Colonic mucosa (tissue), 4 donors: ENCODE results near the gene IGF1. TPM values are rescaled to one million over a fixed set of nuclear protein-coding genes. Genes with fewer than 3 reads are reported as not detected.

ENCODE experiments used
- DNase-seq: peaks from one replicate; pipeline ENCODE4 v3.0.0-alpha.2; 2020
- H3K27ac ChIP-seq: fragments of 200-600 bp; one replicate; pipeline ENCODE4 v1.8.0; 2021
- H3K27me3 ChIP-seq: fragments of 200-600 bp; one replicate; pipeline ENCODE4 v1.8.0; 2021
- H3K36me3 ChIP-seq: fragments of 200-600 bp; one replicate; pipeline ENCODE4 v1.8.0; 2021
- H3K4me1 ChIP-seq: fragments of 200-600 bp; one replicate; pipeline ENCODE4 v1.8.0; 2021; ENCODE audit warnings: mild to moderate bottlenecking
- H3K4me3 ChIP-seq: fragments of 200-600 bp; one replicate; pipeline ENCODE4 v1.8.0; 2021
- H3K9ac ChIP-seq, 2 donors: one replicate each; pipeline ENCODE4 v1.7.0; 2013; ENCODE audit warnings: control low read depth in 2 of 2, low read depth in 2 of 2, low read length in 2 of 2
- H3K9me3 ChIP-seq: fragments of 200-600 bp; one replicate; pipeline ENCODE4 v1.8.0; 2021
- intact Hi-C: fragments of 100-400 bp; cut with DNase I; formaldehyde crosslinking; loops from one replicate; pipeline ENCODE4 v1.14.1; 2022
- total RNA-seq, 2 donors: library from RNA; stranded (reverse); fragmentation: NEBNext Ultra II Directional in 1 of 2; extraction: Animal tissue kit (Norgen Biotek cat#: 25700) in 1 of 2; gene quantifications; one replicate each; pipeline ENCODE4 v1.2.1, GENCODE V29; 2021
- TF ChIP-seq, protein P1 (sequence below): fragments of 200-600 bp; IDR thresholded peaks from one replicate; pipeline ENCODE4 v1.8.0; 2022; ENCODE audit warnings: antibody characterized with exemption, mild to moderate bottlenecking
- donor health status: healthy.
- donor health status: DM: no; HTN: no; CAD: no.
- donor health status: DM: no; HTN: no; CAD: no.

Gene IGF1
- total RNA-seq, 2 donors from 2014 or later = 1.6 to 3.2 TPM

DNA sequence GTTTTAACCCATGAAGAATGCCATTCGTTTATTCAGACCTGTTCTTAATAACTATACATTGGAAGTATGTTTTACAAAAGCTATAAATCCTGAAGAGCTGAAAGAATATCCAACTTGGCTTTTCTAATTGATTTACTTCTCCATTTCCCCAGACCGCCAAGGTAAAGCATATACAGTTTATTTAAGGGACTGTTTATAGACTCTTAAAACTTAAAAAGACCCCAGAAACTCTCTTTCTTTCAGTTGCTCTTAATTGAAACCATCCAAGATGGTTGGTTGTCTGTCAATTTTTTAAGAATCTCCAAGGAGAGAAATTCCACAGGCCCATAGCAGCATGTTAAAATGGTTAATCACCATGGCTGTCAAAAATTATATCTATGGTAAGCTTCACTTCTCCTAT, 8.8 kb downstream of the IGF1 start:
- H3K4me1 ChIP-seq = no peaks in the 10 kb centered on the region
- TF ChIP-seq, protein P1, sequence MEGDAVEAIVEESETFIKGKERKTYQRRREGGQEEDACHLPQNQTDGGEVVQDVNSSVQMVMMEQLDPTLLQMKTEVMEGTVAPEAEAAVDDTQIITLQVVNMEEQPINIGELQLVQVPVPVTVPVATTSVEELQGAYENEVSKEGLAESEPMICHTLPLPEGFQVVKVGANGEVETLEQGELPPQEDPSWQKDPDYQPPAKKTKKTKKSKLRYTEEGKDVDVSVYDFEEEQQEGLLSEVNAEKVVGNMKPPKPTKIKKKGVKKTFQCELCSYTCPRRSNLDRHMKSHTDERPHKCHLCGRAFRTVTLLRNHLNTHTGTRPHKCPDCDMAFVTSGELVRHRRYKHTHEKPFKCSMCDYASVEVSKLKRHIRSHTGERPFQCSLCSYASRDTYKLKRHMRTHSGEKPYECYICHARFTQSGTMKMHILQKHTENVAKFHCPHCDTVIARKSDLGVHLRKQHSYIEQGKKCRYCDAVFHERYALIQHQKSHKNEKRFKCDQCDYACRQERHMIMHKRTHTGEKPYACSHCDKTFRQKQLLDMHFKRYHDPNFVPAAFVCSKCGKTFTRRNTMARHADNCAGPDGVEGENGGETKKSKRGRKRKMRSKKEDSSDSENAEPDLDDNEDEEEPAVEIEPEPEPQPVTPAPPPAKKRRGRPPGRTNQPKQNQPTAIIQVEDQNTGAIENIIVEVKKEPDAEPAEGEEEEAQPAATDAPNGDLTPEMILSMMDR = no peak
- no peaks in the 10 kb centered on the region for H3K36me3 ChIP-seq
- intact Hi-C loops = no loop called here
- H3K27me3 ChIP-seq = no peaks in the 10 kb centered on the region
- no peak overlapping the region for H3K9ac ChIP-seq
- no peak overlapping the region for H3K4me3 ChIP-seq
- no peaks in the 10 kb centered on the region for H3K9me3 ChIP-seq
- DNase-seq = no peak
- H3K27ac ChIP-seq = no peak overlapping the region

DNA sequence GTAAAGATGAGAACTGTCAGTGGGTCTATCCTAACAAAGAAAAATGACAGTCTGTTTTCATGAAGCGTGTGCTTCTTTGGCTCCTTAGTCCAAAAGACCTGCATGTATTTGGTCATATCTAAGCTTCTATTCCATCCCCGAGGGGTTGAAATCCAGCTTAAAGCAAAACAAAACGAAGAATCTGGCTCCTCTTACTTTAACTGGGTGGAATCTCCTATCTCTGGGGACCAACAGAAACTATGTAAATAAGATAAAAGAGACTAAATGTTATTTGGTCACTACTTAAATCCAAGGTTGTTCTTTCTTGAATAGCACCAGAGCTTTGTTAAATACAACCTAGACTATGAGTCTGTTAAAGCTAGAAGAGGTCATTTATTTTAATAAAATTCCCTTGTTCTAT, 9.4 kb downstream of the IGF1 start:
- no peak for DNase-seq

DNA sequence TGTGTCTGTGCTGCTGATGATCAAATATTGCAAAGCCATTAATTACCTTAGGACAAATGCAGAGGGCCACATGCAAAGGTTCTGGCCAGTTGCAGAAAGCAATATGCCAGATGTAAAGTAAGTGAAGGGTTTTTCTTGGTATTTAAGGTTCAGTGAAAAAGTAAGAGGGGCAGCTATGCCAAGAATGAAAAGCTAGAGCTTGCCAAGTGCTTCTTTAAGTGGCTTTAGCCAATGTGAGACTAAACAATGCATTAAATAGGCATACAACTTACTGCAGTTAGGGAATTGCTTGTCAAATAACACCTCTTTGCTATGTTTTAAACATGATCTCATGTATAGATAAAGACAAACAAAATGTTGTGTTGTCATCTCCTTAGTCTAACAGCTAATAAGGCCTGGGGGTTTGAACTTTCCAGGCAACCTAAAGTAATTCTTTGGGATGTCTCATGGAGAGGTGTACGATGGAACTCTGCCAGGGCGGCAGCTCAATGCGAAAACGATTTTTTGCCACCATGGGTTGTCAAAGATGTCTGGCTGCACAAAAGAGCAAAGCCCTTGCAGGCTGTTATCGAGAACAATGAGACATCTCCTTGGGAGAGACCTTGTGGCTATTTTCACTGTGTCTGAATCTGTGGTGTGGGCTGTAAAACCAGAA, 12.0 kb downstream of the IGF1 start:
- H3K27me3 ChIP-seq = no peaks in the 10 kb centered on the region
- H3K36me3 ChIP-seq = no peaks in the 10 kb centered on the region
- TF ChIP-seq, protein P1 = no peak
- H3K27ac ChIP-seq = no peak overlapping the region
- no peak for DNase-seq
- no peak overlapping the region for H3K4me3 ChIP-seq
- H3K9ac ChIP-seq = no peak overlapping the region
- H3K9me3 ChIP-seq = no peaks in the 10 kb centered on the region
- intact Hi-C loops = no loop called here
- H3K4me1 ChIP-seq = no peaks in the 10 kb centered on the region

More for the DNA sequence above, 9.4 kb downstream of the IGF1 start:
- intact Hi-C loops = no loop called here
- H3K4me3 ChIP-seq = no peak overlapping the region
- H3K4me1 ChIP-seq = no peaks in the 10 kb centered on the region
- no peak overlapping the region for H3K9ac ChIP-seq
- TF ChIP-seq, protein P1 = no peak
- H3K27ac ChIP-seq = no peak overlapping the region
- no peaks in the 10 kb centered on the region for H3K27me3 ChIP-seq
- H3K9me3 ChIP-seq = no peaks in the 10 kb centered on the region
- no peaks in the 10 kb centered on the region for H3K36me3 ChIP-seq

DNA sequence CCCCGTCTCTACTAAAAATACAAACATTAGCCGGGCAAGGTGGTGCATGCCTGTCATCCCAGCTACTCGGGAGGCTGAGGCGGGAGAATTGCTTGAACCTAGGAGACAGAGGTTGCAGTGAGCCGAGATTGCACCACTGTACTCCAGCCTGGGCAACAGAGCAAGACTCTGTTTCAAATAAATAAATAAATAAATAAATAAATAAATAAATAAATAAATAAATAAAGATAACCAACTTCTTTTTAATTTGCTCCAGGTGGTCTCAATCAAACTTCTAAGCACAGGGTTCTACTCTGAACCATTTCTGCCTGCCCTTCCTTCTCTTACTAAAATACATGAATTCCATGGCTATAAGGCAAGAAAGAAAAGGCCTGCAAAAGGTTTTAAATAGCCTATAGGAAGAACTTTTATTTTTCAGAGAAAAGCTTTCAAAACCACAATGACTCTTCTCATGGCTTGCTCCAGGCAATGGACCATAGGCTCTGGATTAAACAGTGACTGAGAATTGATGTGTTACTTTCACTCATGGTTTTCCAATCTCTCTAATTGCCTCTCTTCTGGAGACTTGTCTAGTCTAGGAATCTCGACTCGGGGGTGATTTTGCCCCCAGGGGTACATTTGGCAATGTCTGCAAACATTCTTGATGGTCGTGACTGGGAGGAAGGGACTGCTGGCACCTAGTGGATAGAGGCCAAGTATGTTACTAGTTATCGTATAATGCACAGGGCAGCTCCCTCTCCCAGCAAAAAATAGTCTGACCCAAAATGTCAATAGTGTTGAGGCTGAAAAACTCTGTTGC, 14.4 kb downstream of the IGF1 start:
- Histone ChIP-seq H3K27me3 (no peaks in the 10 kb centered on the region), H3K36me3 (no peaks in the 10 kb centered on the region), H3K9ac (no peak overlapping the region), H3K27ac (no peak overlapping the region), H3K9me3 (no peaks in the 10 kb centered on the region), H3K4me3 (no peak overlapping the region), H3K4me1 (no peaks in the 10 kb centered on the region)
- intact Hi-C loops = no loop called here
- no peak for DNase-seq
- TF ChIP-seq, protein P1 = no peak

DNA sequence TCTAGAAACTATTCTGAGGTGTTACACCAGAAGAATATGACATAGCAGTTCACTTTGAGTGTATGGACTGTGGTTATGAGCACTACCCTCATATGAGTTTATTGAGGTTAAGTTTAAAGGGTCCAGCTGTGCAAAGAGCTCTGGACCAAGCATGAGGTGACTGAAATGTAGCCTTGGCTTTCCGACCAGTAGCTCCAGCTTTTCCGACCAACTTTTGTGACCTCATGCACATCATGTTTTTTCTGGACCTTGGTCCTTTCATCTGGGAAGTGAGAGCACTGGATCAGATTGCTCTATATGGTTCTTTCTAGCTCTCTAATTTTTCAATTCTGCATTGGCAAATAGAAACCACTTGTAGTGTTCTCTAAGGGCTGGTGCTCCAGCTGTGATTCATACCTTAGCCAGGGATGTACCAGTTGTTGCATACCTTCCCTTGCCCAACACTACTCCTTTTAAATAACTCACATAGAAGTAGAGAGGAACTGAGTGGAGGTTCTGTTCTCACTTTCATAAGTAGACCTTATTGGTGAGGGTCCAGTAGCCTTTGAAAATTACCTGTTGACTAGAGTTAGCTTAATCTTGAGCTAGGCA, 16.6 kb downstream of the IGF1 start:
- TF ChIP-seq, protein P1 = no peak
- intact Hi-C loops = no loop called here
- H3K36me3 ChIP-seq = no peaks in the 10 kb centered on the region
- H3K27ac ChIP-seq = no peak overlapping the region
- DNase-seq = no peak
- no peaks in the 10 kb centered on the region for H3K9me3 ChIP-seq
- no peak overlapping the region for H3K4me3 ChIP-seq
- H3K27me3 ChIP-seq = no peaks in the 10 kb centered on the region
- no peak overlapping the region for H3K9ac ChIP-seq
- no peaks in the 10 kb centered on the region for H3K4me1 ChIP-seq
